Transverse colon (tissue), 4 donors: ENCODE measurements around the gene AGPAT2. TPM values are rescaled to one million over a fixed set of nuclear protein-coding genes. Genes with fewer than 3 reads are reported as not detected.

ENCODE experiments used
- DNase-seq: peaks from one replicate; pipeline ENCODE4 v3.0.0-alpha.2; 2019
- H3K27ac ChIP-seq, 4 donors: fragments of 200-600 bp; sonication (generic); 2 replicates each; pipeline ENCODE4 v1.5.1; 2016 to 2018; ENCODE audit warnings: inconsistent platforms in 4 of 4
- H3K27me3 ChIP-seq: fragments of 200-600 bp; sonication (generic); 2 replicates; pipeline ENCODE4 v1.5.1; 2017; ENCODE audit warnings: inconsistent platforms
- H3K36me3 ChIP-seq, 4 donors: fragments of 200-600 bp; sonication (generic); 2 replicates each; pipeline ENCODE4 v1.5.1; 2017 to 2019; ENCODE audit warnings: inconsistent platforms in 4 of 4
- H3K4me1 ChIP-seq, 4 donors: fragments of 200-600 bp; sonication (generic); 2 replicates each; pipeline ENCODE4 v1.5.1; 2017 to 2020; ENCODE audit warnings: inconsistent platforms in 4 of 4
- H3K4me3 ChIP-seq, 4 donors: fragments of 200-600 bp; sonication (generic); 1 replicate in 1 of 4; 2 replicates in 3 of 4; pipeline versions ENCODE4 v1.5.1 to v1.6.1; 2017 to 2019; ENCODE audit warnings: inconsistent platforms in 4 of 4
- H3K9me3 ChIP-seq, 2 donors: fragments of 200-600 bp; sonication (generic); 2 replicates each; pipeline ENCODE4 v1.5.1; 2017 to 2019; ENCODE audit warnings: inconsistent platforms in 2 of 2
- CTCF ChIP-seq, 5 experiments: fragments of 200-600 bp in 3 of 5; fragments of 450-650 bp in 2 of 5; sonication (generic) in 3 of 5; IDR thresholded peaks; 1 replicate in 2 of 5; 2 replicates in 3 of 5; pipeline ENCODE4 v1.5.1; 2016 to 2017; ENCODE audit warnings: antibody characterized with exemption in 5 of 5, inconsistent platforms in 3 of 5, mild to moderate bottlenecking in 2 of 5, moderate library complexity in 1 of 5
- EP300 ChIP-seq: sonication (generic); formaldehyde crosslinking; IDR thresholded peaks from one replicate; pipeline ENCODE4 v1.6.1; 2017; ENCODE audit warnings: antibody characterized with exemption, low read depth
- POLR2A ChIP-seq: fragments of 450-650 bp; IDR thresholded peaks from one replicate; pipeline ENCODE4 v1.6.1; 2016; ENCODE audit warnings: antibody characterized with exemption, mild to moderate bottlenecking, moderate library complexity
- POLR2AphosphoS5 ChIP-seq, 3 donors: sonication (generic); formaldehyde crosslinking; IDR thresholded peaks; one replicate each; pipeline ENCODE4 v1.6.1; 2016; ENCODE audit warnings: antibody characterized with exemption in 3 of 3
- WGBS, 2 donors: methylation state at CpG; one replicate each; pipeline ENCODE4 v1.1.5; 2018; ENCODE audit warnings: low coverage in 1 of 2; 5-methylcytosine and 5-hydroxymethylcytosine counted together
- in situ Hi-C, 4 donors: fragments of 200-750 bp; cut with MboI; loops; one replicate each; pipeline versions ENCODE4 v1.15.0 to v1.15.1; 2017; ENCODE audit warnings: low sequenced_read_pairs in 3 of 4, low pct_ligation_motif_present in 1 of 4, low pct_unique_long_range_greater_than_20kb in 1 of 4
- intact Hi-C: fragments of 100-400 bp; cut with DNase I; formaldehyde crosslinking; loops from one replicate; pipeline ENCODE4 v1.15.1; 2023; ENCODE audit warnings: low total_unique reads
- total RNA-seq, 4 donors: library from RNA; depleted of rRNA; stranded (reverse); fragments of >200 nt; gene quantifications; one replicate each; pipeline ENCODE4 v1.1.0, GENCODE V29; 2016

Gene AGPAT2
- total RNA-seq, 4 donors from 2014 or later = 245 to 441 (median 290) TPM

- intact Hi-C loops (no loop called here), in situ Hi-C loops (no loop called here)
- Histone ChIP-seq H3K27me3 (peaks cover 52% of the 10 kb centered on the region), H3K36me3 (peaks cover 0 to 2% (median 0%) of the 10 kb centered on the region in 4 donors), H3K27ac (no peak overlapping the region), H3K4me3 (no peak overlapping the region), H3K4me1 (peaks cover 0 to 20% (median 11%) of the 10 kb centered on the region in 4 donors), H3K9me3 (no peaks in the 10 kb centered on the region)
- no peak for DNase-seq
- TF ChIP-seq CTCF (IDR thresholded peaks at IDR 0.05) (no peak), EP300 (no peak), POLR2A (no peak), POLR2AphosphoS5 (IDR thresholded peaks at IDR 0.05) (no peak)
- WGBS, 2 donors = 19% methylated on average over 9 of the region's 12 CpGs; no CpG with 5 or more reads in 1 of the 2 donors
These were observed 16.0 kb downstream of the AGPAT2 start for GRCh38 chr9:136671254-136671614.

- peak in 2 of 3 donors; percentile 43 to 45 for TF ChIP-seq POLR2AphosphoS5 (IDR thresholded peaks at IDR 0.05)
- TF ChIP-seq EP300 = no peak
- peaks cover 0 to 17% (median 7%) of the 10 kb centered on the region in 4 donors for H3K4me1 ChIP-seq
- H3K27me3 ChIP-seq = peaks cover 55% of the 10 kb centered on the region
- H3K4me3 ChIP-seq = no peak overlapping the region
- H3K9me3 ChIP-seq = no peaks in the 10 kb centered on the region
- intact Hi-C loops (no loop called here), in situ Hi-C loops (no loop called here)
- no peaks in the 10 kb centered on the region for H3K36me3 ChIP-seq
- 42% methylated on average over 31 of the region's 36 CpGs; no CpG with 5 or more reads in 1 of the 2 donors for WGBS, 2 donors
- DNase-seq = no peak
- no peak overlapping the region for H3K27ac ChIP-seq
These were observed 16.5 kb downstream of the AGPAT2 start for GRCh38 chr9:136670576-136671253.

GRCh38 chr9:136669791-136670464 lies 17.3 kb downstream of the AGPAT2 start:
- TF ChIP-seq POLR2AphosphoS5 (IDR thresholded peaks at IDR 0.05) = no peak
- no peak for TF ChIP-seq POLR2A
- TF ChIP-seq EP300 = no peak
- TF ChIP-seq CTCF (IDR thresholded peaks at IDR 0.05) = no peak
- Histone ChIP-seq H3K36me3 (no peaks in the 10 kb centered on the region), H3K9me3 (no peaks in the 10 kb centered on the region), H3K27ac (peak overlapping the region in 1 of 4 donors; percentile 34), H3K4me1 (peaks cover 4 to 17% (median 8%) of the 10 kb centered on the region in 4 donors), H3K27me3 (peaks cover 60% of the 10 kb centered on the region), H3K4me3 (no peak overlapping the region)
- DNase-seq = no peak
- in situ Hi-C loops (no loop called here), intact Hi-C loops (no loop called here)
- WGBS, 2 donors = 38% methylated on average over 19 of the region's 23 CpGs; no CpG with 5 or more reads in 1 of the 2 donors

- WGBS, 2 donors = 42% methylated on average over 23 of the region's 23 CpGs; no CpG with 5 or more reads in 1 of the 2 donors
- intact Hi-C loops = no loop called here
- Histone ChIP-seq H3K4me1 (peaks cover 4 to 15% (median 7%) of the 10 kb centered on the region in 4 donors), H3K27ac (peak overlapping the region in 2 of 4 donors; percentile 2 to 34), H3K9me3 (no peaks in the 10 kb centered on the region), H3K4me3 (peak overlapping the region in 1 of 4 donors; percentile 9), H3K27me3 (peaks cover 68% of the 10 kb centered on the region), H3K36me3 (no peaks in the 10 kb centered on the region)
- no peak for DNase-seq
- in situ Hi-C loops = no loop called here
- TF ChIP-seq CTCF (IDR thresholded peaks at IDR 0.05) = no peak
- no peak for TF ChIP-seq POLR2A
- TF ChIP-seq EP300 = no peak
- TF ChIP-seq POLR2AphosphoS5 (IDR thresholded peaks at IDR 0.05) = no peak
These were observed 18.1 kb downstream of the AGPAT2 start for GRCh38 chr9:136668983-136669790.
